NB4 (cell line): ENCODE measurements around the gene GALNT10.

Experiments
- MAX ChIP-seq: IDR thresholded peaks from 2 replicates; pipeline ENCODE4 v1.6.1; 2011; ENCODE audit warnings: low read depth, low read length
- POLR2A ChIP-seq: IDR thresholded peaks from 2 replicates; pipeline ENCODE4 v1.6.1; 2011; ENCODE audit warnings: mild to moderate bottlenecking; ENCODE audit not compliant: insufficient read length; ENCODE audit errors: extremely low read depth
- TF ChIP-seq, protein P1 (sequence below): IDR thresholded peaks from one replicate; pipeline ENCODE4 v1.5.1; 2012; ENCODE audit warnings: low read depth, low read length

- TF ChIP-seq, protein P1, sequence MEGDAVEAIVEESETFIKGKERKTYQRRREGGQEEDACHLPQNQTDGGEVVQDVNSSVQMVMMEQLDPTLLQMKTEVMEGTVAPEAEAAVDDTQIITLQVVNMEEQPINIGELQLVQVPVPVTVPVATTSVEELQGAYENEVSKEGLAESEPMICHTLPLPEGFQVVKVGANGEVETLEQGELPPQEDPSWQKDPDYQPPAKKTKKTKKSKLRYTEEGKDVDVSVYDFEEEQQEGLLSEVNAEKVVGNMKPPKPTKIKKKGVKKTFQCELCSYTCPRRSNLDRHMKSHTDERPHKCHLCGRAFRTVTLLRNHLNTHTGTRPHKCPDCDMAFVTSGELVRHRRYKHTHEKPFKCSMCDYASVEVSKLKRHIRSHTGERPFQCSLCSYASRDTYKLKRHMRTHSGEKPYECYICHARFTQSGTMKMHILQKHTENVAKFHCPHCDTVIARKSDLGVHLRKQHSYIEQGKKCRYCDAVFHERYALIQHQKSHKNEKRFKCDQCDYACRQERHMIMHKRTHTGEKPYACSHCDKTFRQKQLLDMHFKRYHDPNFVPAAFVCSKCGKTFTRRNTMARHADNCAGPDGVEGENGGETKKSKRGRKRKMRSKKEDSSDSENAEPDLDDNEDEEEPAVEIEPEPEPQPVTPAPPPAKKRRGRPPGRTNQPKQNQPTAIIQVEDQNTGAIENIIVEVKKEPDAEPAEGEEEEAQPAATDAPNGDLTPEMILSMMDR: no peak
- TF ChIP-seq MAX (no peak), POLR2A (no peak)
Observed at GRCh38 chr5:154395407-154396106, 205.0 kb downstream of the GALNT10 start.
